Keratinocyte (primary cell): ENCODE data around the gene KRTAP12-4. TPM values are rescaled to one million over a fixed set of nuclear protein-coding genes. Genes with fewer than 3 reads are reported as not detected.

Experiments used
- DNase-seq: peaks from one replicate; pipeline ENCODE4 v3.0.0-alpha.2; 2011; ENCODE audit warnings: low read depth, missing footprints, low spot score
- FAIRE-seq: peaks from 2 replicates; lab custom pipeline; 2011; peaks lifted over from hg19 to GRCh38; lab: Jason Lieb, UNC
- H2AFZ ChIP-seq: 2 replicates; pipeline ENCODE4 v1.6.0; 2012; ENCODE audit warnings: low read length, control low read depth, inconsistent platforms; ENCODE audit not compliant: control insufficient read depth
- H3K27ac ChIP-seq: 2 replicates; pipeline ENCODE4 v1.5.1; 2011; ENCODE audit warnings: low read length; ENCODE audit not compliant: control insufficient read depth, insufficient read depth
- H3K27me3 ChIP-seq: 3 replicates; pipeline ENCODE4 v1.6.0; 2011; ENCODE audit warnings: low read length; ENCODE audit not compliant: control insufficient read depth, insufficient read depth; ENCODE audit errors: extremely low read depth
- H3K36me3 ChIP-seq, 2 experiments: 2 replicates in 1 of 2; 3 replicates in 1 of 2; pipeline ENCODE4 v1.5.1; 2011; ENCODE audit warnings: low read length in 2 of 2, mild to moderate bottlenecking in 1 of 2; ENCODE audit not compliant: control insufficient read depth in 2 of 2, insufficient read depth in 2 of 2; ENCODE audit errors: extremely low read depth in 1 of 2
- H3K4me1 ChIP-seq: 3 replicates; pipeline ENCODE4 v1.5.1; 2011; ENCODE audit warnings: low read length; ENCODE audit not compliant: control insufficient read depth, insufficient read depth; ENCODE audit errors: extremely low read depth
- H3K4me2 ChIP-seq: 3 replicates; pipeline ENCODE4 v1.6.0; 2011; ENCODE audit warnings: low read depth, low read length; ENCODE audit not compliant: control insufficient read depth, insufficient read depth; ENCODE audit errors: extremely low read depth
- H3K4me3 ChIP-seq, 3 experiments: fragments of 200-600 bp in 1 of 3; sonication (generic) in 1 of 3; 2 replicates in 2 of 3; 3 replicates in 1 of 3; pipeline ENCODE4 v1.5.1; 2011 to 2016; ENCODE audit warnings: low read length in 3 of 3, mild to moderate bottlenecking in 3 of 3, control low read depth in 2 of 3, inconsistent platforms in 1 of 3, low read depth in 1 of 3, mixed read lengths in 1 of 3, mixed run types in 1 of 3, moderate library complexity in 1 of 3; ENCODE audit not compliant: control insufficient read depth in 2 of 3, insufficient read depth in 2 of 3; ENCODE audit errors: extremely low read depth in 1 of 3
- H3K79me2 ChIP-seq: 2 replicates; pipeline ENCODE4 v1.6.0; 2012; ENCODE audit warnings: low read length; ENCODE audit not compliant: control insufficient read depth, insufficient read depth
- H3K9ac ChIP-seq: 3 replicates; pipeline ENCODE4 v1.6.0; 2011; ENCODE audit warnings: low read length; ENCODE audit not compliant: control insufficient read depth, insufficient read depth; ENCODE audit errors: extremely low read depth
- H3K9me1 ChIP-seq: 3 replicates; pipeline ENCODE4 v1.6.0; 2011; ENCODE audit warnings: low read length; ENCODE audit not compliant: control insufficient read depth, insufficient read depth; ENCODE audit errors: extremely low read depth
- H3K9me3 ChIP-seq: 2 replicates; pipeline ENCODE4 v1.5.1; 2012; ENCODE audit warnings: low read depth, low read length; ENCODE audit not compliant: control insufficient read depth
- H4K20me1 ChIP-seq: 3 replicates; pipeline ENCODE4 v1.6.0; 2011; ENCODE audit warnings: low read length; ENCODE audit not compliant: control insufficient read depth, insufficient read depth; ENCODE audit errors: extremely low read depth
- CTCF ChIP-seq, 3 experiments: IDR thresholded peaks in 1 of 3; conservative IDR thresholded peaks in 1 of 3; optimal IDR thresholded peaks in 1 of 3; 2 replicates in 2 of 3; 3 replicates in 1 of 3; pipeline versions ENCODE3 to v1.5.1; 2011; ENCODE audit warnings: low read length in 3 of 3, mild to moderate bottlenecking in 3 of 3, moderate library complexity in 2 of 3, control low read depth in 1 of 3, inconsistent platforms in 1 of 3; ENCODE audit not compliant: insufficient read depth in 2 of 3; ENCODE audit errors: extremely low read depth in 1 of 3
- EZH2 ChIP-seq: IDR thresholded peaks from one replicate; pipeline ENCODE4 v1.6.1; 2012; ENCODE audit warnings: inconsistent platforms, mild to moderate bottlenecking, low read length, moderate library complexity
- dilution Hi-C: fragments of 300-500 bp; cut with MboI; formaldehyde crosslinking; loops from one replicate; pipeline ENCODE4 v1.7.0; 2020; ENCODE audit warnings: low sequenced_read_pairs; ENCODE audit not compliant: extremely low pct_ligation_motif_present
- polyA plus RNA-seq, 5 experiments: library from polyadenylated mRNA; depleted of rRNA in 3 of 5; stranded (reverse) in 3 of 5; stranded (forward) in 1 of 5; unstranded in 1 of 5; fragments of >200 nt; gene quantifications; 1 replicate in 1 of 5; 2 replicates in 3 of 5; 3 replicates in 1 of 5; pipeline versions ENCODE4 v1.2.1 to v1.2.3, GENCODE V29; 2011 to 2012; ENCODE audit warnings: missing spikeins in 2 of 5, low read depth in 1 of 5, low replicate concordance in 1 of 5

KRTAP12-4 gene
- polyA plus RNA-seq, 1 donor (not counting 4 experiments of a cell fraction or from before 2014, with no cell fraction given): not detected

GRCh38 chr21:44684077-44684476, 29.6 kb upstream of the KRTAP12-4 start:
- no peak for TF ChIP-seq CTCF (optimal IDR thresholded peaks at IDR 0.05 in 1 of 3, IDR thresholded peaks at IDR 0.05 in 1 of 3, conservative IDR thresholded peaks at IDR 0.05 in 1 of 3; ENCODE audit: extremely low read depth in 1 of 3, insufficient read depth in 2 of 3, low read length in 3 of 3)
- TF ChIP-seq EZH2: no peak
- no peak overlapping the region for H3K9ac ChIP-seq
- no peaks in the 10 kb centered on the region for H3K9me1 ChIP-seq
- H3K9me3 ChIP-seq: no peaks in the 10 kb centered on the region
- H3K79me2 ChIP-seq: no peaks in the 10 kb centered on the region
- DNase-seq (no peak), FAIRE-seq (no peak)
- no peaks in the 10 kb centered on the region for H3K4me1 ChIP-seq
- H3K4me2 ChIP-seq: no peak overlapping the region
- H3K27me3 ChIP-seq: no peaks in the 10 kb centered on the region
- no peak overlapping the region for H3K4me3 ChIP-seq
- dilution Hi-C loops: no loop called here
- H2AFZ ChIP-seq: no peak overlapping the region
- H3K27ac ChIP-seq: no peak overlapping the region
- H3K36me3 ChIP-seq: no peaks in the 10 kb centered on the region
- no peaks in the 10 kb centered on the region for H4K20me1 ChIP-seq

GRCh38 chr21:44682580-44683151, 28.2 kb upstream of the KRTAP12-4 start:
- H3K9me3 ChIP-seq: no peaks in the 10 kb centered on the region
- no peaks in the 10 kb centered on the region for H3K9me1 ChIP-seq
- dilution Hi-C loops: no loop called here
- H3K79me2 ChIP-seq: no peaks in the 10 kb centered on the region
- no peaks in the 10 kb centered on the region for H4K20me1 ChIP-seq
- no peaks in the 10 kb centered on the region for H3K4me1 ChIP-seq
- no peak overlapping the region for H3K4me3 ChIP-seq
- H3K36me3 ChIP-seq: no peaks in the 10 kb centered on the region
- H3K4me2 ChIP-seq: no peak overlapping the region
- no peak for TF ChIP-seq CTCF (optimal IDR thresholded peaks at IDR 0.05 in 1 of 3, IDR thresholded peaks at IDR 0.05 in 1 of 3, conservative IDR thresholded peaks at IDR 0.05 in 1 of 3; ENCODE audit: extremely low read depth in 1 of 3, insufficient read depth in 2 of 3, low read length in 3 of 3)
- TF ChIP-seq EZH2: no peak
- no peak overlapping the region for H2AFZ ChIP-seq
- no peaks in the 10 kb centered on the region for H3K27me3 ChIP-seq
- no peak overlapping the region for H3K27ac ChIP-seq
- no peak for DNase-seq
- H3K9ac ChIP-seq: no peak overlapping the region
- FAIRE-seq: no peak
